Mesendoderm (in vitro differentiated cells): ENCODE results near the gene CHD2.
"Not testable (repeated sequence)": the region's sequence is repeated elsewhere in the genome, so short reads cannot be mapped to it uniquely, and the experiment has no call there.

Experiments used
- DNase-seq: peaks from one replicate; pipeline ENCODE4 v3.0.0; 2013
- H2AK5ac ChIP-seq: 2 replicates; pipeline ENCODE4 v1.6.1; 2013; ENCODE audit warnings: low read length, inconsistent platforms
- H2BK120ac ChIP-seq: 2 replicates; pipeline ENCODE4 v1.6.1; 2013; ENCODE audit warnings: low read depth, mild to moderate bottlenecking, low read length, moderate library complexity, mixed read lengths
- H2BK15ac ChIP-seq: replicated peaks from 2 replicates; pipeline ENCODE4 v1.6.1; 2013; ENCODE audit warnings: low read depth, mild to moderate bottlenecking, moderate library complexity
- H2BK5ac ChIP-seq: 2 replicates; pipeline ENCODE4 v1.6.1; 2013; ENCODE audit warnings: low read length, inconsistent platforms
- H3K18ac ChIP-seq: 2 replicates; pipeline ENCODE4 v1.6.1; 2013; ENCODE audit warnings: mild to moderate bottlenecking, low read length, mixed read lengths
- H3K23ac ChIP-seq: one replicate; pipeline ENCODE4 v1.6.1; 2013; ENCODE audit warnings: low read length
- H3K27ac ChIP-seq: 2 replicates; pipeline ENCODE4 v1.5.1; 2013; ENCODE audit warnings: low read depth, mild to moderate bottlenecking, inconsistent platforms, low read length, moderate library complexity
- H3K27me3 ChIP-seq: 2 replicates; pipeline ENCODE4 v1.6.1; 2013; ENCODE audit warnings: low read length, control low read depth, mild to moderate bottlenecking, inconsistent platforms; ENCODE audit not compliant: insufficient read depth, poor library complexity
- H3K36me3 ChIP-seq: 2 replicates; pipeline ENCODE4 v1.6.1; 2013; ENCODE audit warnings: low read length, inconsistent platforms; ENCODE audit not compliant: control insufficient read depth, insufficient read depth
- H3K4ac ChIP-seq: one replicate; pipeline ENCODE4 v1.6.1; 2013; ENCODE audit warnings: low read depth, mild to moderate bottlenecking, low read length, moderate library complexity
- H3K4me1 ChIP-seq: 2 replicates; pipeline ENCODE4 v1.6.1; 2013; ENCODE audit warnings: low read depth, low read length, inconsistent platforms; ENCODE audit not compliant: control insufficient read depth
- H3K4me2 ChIP-seq: 2 replicates; pipeline ENCODE4 v1.6.1; 2013; ENCODE audit warnings: low read length
- H3K4me3 ChIP-seq: 2 replicates; pipeline ENCODE4 v1.5.1; 2013; ENCODE audit warnings: mild to moderate bottlenecking, low read length
- H3K56ac ChIP-seq: one replicate; pipeline ENCODE4 v1.6.1; 2013; ENCODE audit warnings: low read length
- H3K79me1 ChIP-seq: 2 replicates; pipeline ENCODE4 v1.6.1; 2013; ENCODE audit warnings: low read length, inconsistent platforms
- H3K79me2 ChIP-seq: 2 replicates; pipeline ENCODE4 v1.6.1; 2013; ENCODE audit warnings: mild to moderate bottlenecking, low read length; ENCODE audit not compliant: control insufficient read depth, insufficient read depth
- H3K9ac ChIP-seq: 2 replicates; pipeline ENCODE4 v1.6.1; 2013; ENCODE audit warnings: low read length, inconsistent platforms
- H4K5ac ChIP-seq: one replicate; pipeline ENCODE4 v1.6.1; 2013; ENCODE audit warnings: low read length
- H4K8ac ChIP-seq: one replicate; pipeline ENCODE4 v1.6.1; 2013; ENCODE audit warnings: low read depth, mild to moderate bottlenecking, control low read depth, low read length, moderate library complexity
- WGBS: extraction: QIAGEN DNeasy Blood & Tissue Kit; methylation state at CpG from one replicate; pipeline ENCODE4 v1.1.7; 2013; ENCODE audit warnings: low lambda C conversion rate, missing lambda C conversion rate; ENCODE audit not compliant: insufficient coverage; ENCODE audit errors: extremely low coverage; 5-methylcytosine and 5-hydroxymethylcytosine counted together

The CHD2 gene

DNA sequence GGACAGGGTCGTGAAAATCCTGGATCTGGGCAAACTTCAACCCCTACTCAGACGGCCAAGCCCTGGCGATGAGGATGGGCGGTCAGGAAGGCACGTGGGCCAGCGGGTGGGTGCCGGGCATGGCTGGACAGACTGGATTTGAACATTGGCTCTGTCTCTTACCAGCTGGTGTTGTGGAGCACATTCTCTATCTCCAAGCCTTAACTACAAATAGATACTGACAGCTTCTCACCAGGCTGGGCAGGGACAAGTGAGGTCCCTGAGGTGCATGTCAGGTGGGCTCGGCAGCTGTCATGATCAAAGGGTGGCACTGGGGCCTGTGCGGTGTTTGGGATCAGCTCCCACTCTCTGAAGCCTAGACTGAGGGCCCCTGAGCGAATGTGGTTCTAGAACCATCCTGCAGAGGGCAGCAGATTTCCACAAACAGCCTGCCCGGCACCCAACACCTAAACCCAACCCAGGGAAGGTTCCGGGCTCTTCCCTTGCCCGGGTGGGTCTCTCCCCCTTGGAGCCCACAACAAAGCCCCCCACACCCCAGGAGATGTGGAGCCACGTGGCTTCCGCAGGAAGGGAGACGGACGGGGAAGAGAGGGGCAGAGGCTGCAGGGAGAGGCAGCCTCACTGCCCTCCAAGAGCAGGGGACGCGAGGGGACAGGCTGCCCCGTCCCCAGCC, 130.4 kb downstream of the CHD2 start:
- peak; percentile 75 for DNase-seq
- Histone ChIP-seq H3K4me3 (no peak overlapping the region), H3K27me3 (no peaks in the 10 kb centered on the region), H4K5ac (no peak overlapping the region), H3K56ac (peak overlapping the region; percentile 60), H3K23ac (no peak overlapping the region), H2AK5ac (no peak overlapping the region), H3K4ac (no peak overlapping the region), H3K79me1 (peaks cover 7% of the 10 kb centered on the region), H3K79me2 (no peaks in the 10 kb centered on the region), H4K8ac (no peak overlapping the region), H2BK15ac (no peak overlapping the region), H3K18ac (no peak overlapping the region), H3K4me2 (no peak overlapping the region), H3K36me3 (peaks cover 2% of the 10 kb centered on the region), H2BK5ac (no peak overlapping the region), H3K27ac (no peak overlapping the region), H3K9ac (no peak overlapping the region), H3K4me1 (no peaks in the 10 kb centered on the region), H2BK120ac (no peak overlapping the region)
- no CpG with 5 or more reads among the region's 20 CpGs for WGBS

DNA sequence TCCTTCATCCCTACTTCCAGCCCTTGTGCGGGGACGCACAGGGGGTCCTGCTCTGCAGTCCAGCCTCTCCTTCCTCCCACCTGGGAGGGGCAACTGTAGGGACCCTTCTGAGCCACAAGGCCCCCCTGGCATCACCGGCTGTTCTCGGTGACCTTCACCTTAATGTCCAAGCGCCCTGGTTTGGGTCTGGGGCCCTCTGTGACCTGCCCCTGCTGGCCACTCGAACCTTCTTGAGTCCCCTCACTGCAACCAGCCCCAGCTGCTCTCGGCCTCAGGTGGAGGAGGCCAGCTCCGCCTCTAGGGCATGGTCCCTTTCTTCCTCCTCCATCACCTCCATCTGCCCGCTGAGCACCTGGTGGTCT, 131.0 kb downstream of the CHD2 start:
- no peak overlapping the region for H4K8ac ChIP-seq
- no peak overlapping the region for H3K4ac ChIP-seq
- H3K9ac ChIP-seq, result no peak overlapping the region
- no peak overlapping the region for H3K4me3 ChIP-seq
- H4K5ac ChIP-seq, result no peak overlapping the region
- no peak overlapping the region for H2BK15ac ChIP-seq
- peak overlapping the region; percentile 60 for H3K56ac ChIP-seq
- H3K79me1 ChIP-seq, result peaks cover 6% of the 10 kb centered on the region
- H3K4me2 ChIP-seq, result no peak overlapping the region
- H3K27ac ChIP-seq, result no peak overlapping the region
- H3K79me2 ChIP-seq, result no peaks in the 10 kb centered on the region
- DNase-seq, result no peak
- H3K23ac ChIP-seq, result no peak overlapping the region
- peaks cover 2% of the 10 kb centered on the region for H3K36me3 ChIP-seq
- no peak overlapping the region for H2AK5ac ChIP-seq
- no peaks in the 10 kb centered on the region for H3K4me1 ChIP-seq
- WGBS, result no CpG with 5 or more reads among the region's 9 CpGs
- H2BK120ac ChIP-seq, result no peak overlapping the region
- no peaks in the 10 kb centered on the region for H3K27me3 ChIP-seq
- no peak overlapping the region for H2BK5ac ChIP-seq
- no peak overlapping the region for H3K18ac ChIP-seq

DNA sequence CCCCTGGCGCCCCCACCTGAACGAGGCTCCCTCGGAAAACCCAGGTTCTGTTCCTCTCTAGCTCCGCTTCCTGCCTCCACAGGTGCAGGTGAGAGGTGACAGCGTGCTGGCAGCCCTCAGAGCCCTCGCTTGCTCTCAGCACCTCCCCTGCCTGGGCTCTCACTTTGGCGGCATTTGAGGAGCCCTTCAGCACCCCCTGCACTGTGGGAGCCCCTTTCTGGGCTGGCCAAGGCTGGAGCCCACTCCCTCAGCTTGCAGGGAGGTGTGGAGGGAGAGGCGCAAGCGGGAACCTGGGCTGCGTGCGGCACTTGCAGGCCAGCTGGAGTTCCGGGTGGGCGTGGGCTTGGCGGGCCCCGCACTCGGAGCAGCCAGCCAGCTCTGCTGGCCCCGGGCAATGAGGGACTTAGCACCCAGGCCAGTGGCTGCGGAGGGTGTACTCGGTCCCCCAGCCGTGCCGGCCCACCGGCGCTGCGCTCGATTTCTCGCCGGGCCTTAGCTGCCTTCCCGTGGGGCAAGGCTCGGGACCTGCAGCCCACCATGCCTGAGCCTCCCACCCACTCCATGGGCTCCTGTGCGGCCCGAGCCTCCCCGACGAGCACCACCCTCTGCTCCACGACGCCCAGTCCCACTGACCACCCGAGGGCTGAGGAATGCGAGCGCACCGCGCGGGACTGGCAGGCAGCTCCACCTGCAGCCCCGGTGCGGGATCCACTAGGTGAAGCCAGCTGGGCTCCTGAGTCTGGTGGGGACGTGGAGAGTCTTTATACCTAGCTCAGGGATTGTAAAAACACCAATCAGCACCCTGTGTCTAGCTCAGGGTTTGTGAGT, 131.6 kb downstream of the CHD2 start:
- not testable (repeated sequence) for DNase-seq
- no CpG with 5 or more reads among the region's 44 CpGs for WGBS

GRCh38 chr15:93032515-93033206, 132.5 kb downstream of the CHD2 start:
- not testable (repeated sequence) for H3K18ac ChIP-seq, H4K8ac ChIP-seq, H3K4me1 ChIP-seq, H3K23ac ChIP-seq, DNase-seq, H3K79me2 ChIP-seq, H3K56ac ChIP-seq, H2BK120ac ChIP-seq, H3K4me2 ChIP-seq, H3K79me1 ChIP-seq, H3K4ac ChIP-seq, H3K9ac ChIP-seq, H3K27ac ChIP-seq, H2AK5ac ChIP-seq, H2BK5ac ChIP-seq, H3K4me3 ChIP-seq, H4K5ac ChIP-seq, H3K36me3 ChIP-seq, H3K27me3 ChIP-seq, H2BK15ac ChIP-seq
- no CpG with 5 or more reads among the region's 21 CpGs for WGBS

More for the DNA sequence above, 131.6 kb downstream of the CHD2 start:
- not testable (repeated sequence) for H3K79me2 ChIP-seq, H3K56ac ChIP-seq, H2AK5ac ChIP-seq, H3K36me3 ChIP-seq, H3K9ac ChIP-seq, H4K8ac ChIP-seq, H2BK120ac ChIP-seq, H3K27me3 ChIP-seq, H3K23ac ChIP-seq, H2BK5ac ChIP-seq, H3K79me1 ChIP-seq, H3K4me2 ChIP-seq, H3K27ac ChIP-seq, H3K4me3 ChIP-seq, H4K5ac ChIP-seq, H3K4ac ChIP-seq, H3K4me1 ChIP-seq, H3K18ac ChIP-seq, H2BK15ac ChIP-seq

GRCh38 chr15:93033434-93034045, 133.4 kb downstream of the CHD2 start:
- Histone ChIP-seq H3K27ac (no peak overlapping the region), H2BK15ac (no peak overlapping the region), H3K18ac (no peak overlapping the region), H3K79me2 (no peaks in the 10 kb centered on the region), H3K23ac (no peak overlapping the region), H2AK5ac (no peak overlapping the region), H3K27me3 (no peaks in the 10 kb centered on the region), H3K4me2 (no peak overlapping the region), H2BK5ac (no peak overlapping the region), H3K79me1 (no peaks in the 10 kb centered on the region), H3K9ac (no peak overlapping the region), H4K8ac (no peak overlapping the region), H4K5ac (no peak overlapping the region), H2BK120ac (no peak overlapping the region), H3K4ac (no peak overlapping the region), H3K36me3 (no peaks in the 10 kb centered on the region), H3K4me1 (no peaks in the 10 kb centered on the region), H3K56ac (no peak overlapping the region), H3K4me3 (no peak overlapping the region)
- no peak for DNase-seq
- WGBS, result no CpG with 5 or more reads among the region's 14 CpGs
